GM13976 (cell line): ENCODE results near the gene MAML2.

Experiments used
- DNase-seq: peaks from one replicate; pipeline ENCODE4 v3.0.0; 2012; ENCODE audit warnings: low spot score
- CTCF ChIP-seq: IDR thresholded peaks from 2 replicates; pipeline ENCODE4 v1.5.1; 2012; ENCODE audit warnings: borderline replicate concordance, mild to moderate bottlenecking; ENCODE audit not compliant: insufficient read depth; ENCODE audit errors: extremely low read depth, missing control alignments, control extremely low read depth
- in situ Hi-C: fragments of 300-500 bp; cut with MboI; formaldehyde crosslinking; loops from one replicate; pipeline ENCODE4 v1.12.0; 2022; ENCODE audit warnings: low sequenced_read_pairs, mixed read lengths, inconsistent platforms; ENCODE audit not compliant: unreplicated experiment

The MAML2 gene

GRCh38 chr11:96104496-96104895 lies 238.5 kb downstream of the MAML2 start:
- no peak for TF ChIP-seq CTCF
- in situ Hi-C loops: no loop called here
- no peak for DNase-seq

- DNase-seq: no peak
- no peak for TF ChIP-seq CTCF
- in situ Hi-C loops: no loop called here
Observed at GRCh38 chr11:96103721-96104120, 239.3 kb downstream of the MAML2 start.

- no peak for DNase-seq
- TF ChIP-seq CTCF: no peak
- in situ Hi-C loops: no loop called here
Observed at GRCh38 chr11:96103102-96103501, 239.9 kb downstream of the MAML2 start.

- in situ Hi-C loops: no loop called here
- no peak for DNase-seq
- no peak for TF ChIP-seq CTCF
Observed at GRCh38 chr11:96102664-96103078, 240.3 kb downstream of the MAML2 start.

GRCh38 chr11:96101146-96101545 lies 241.8 kb downstream of the MAML2 start:
- DNase-seq: no peak
- in situ Hi-C loops: no loop called here
- no peak for TF ChIP-seq CTCF

- in situ Hi-C loops: no loop called here
- DNase-seq: no peak
Observed at GRCh38 chr11:96098511-96099241, 244.3 kb downstream of the MAML2 start.

More at GRCh38 chr11:96098511-96099241, 244.3 kb downstream of the MAML2 start:
- TF ChIP-seq CTCF: no peak
